GM12878 (cell line): Measurements from ENCODE around the gene SP3. TPM values are rescaled to one million over a fixed set of nuclear protein-coding genes. Genes with fewer than 3 reads are reported as not detected.

Experiments
- ATAC-seq: fragments of 200-7000 bp; cut with Tn5 transposase; 3 replicates; pipeline ENCODE4 v1.9.1; 2020; ENCODE audit warnings: mild to moderate bottlenecking, moderate library complexity
- BruUV-seq: library from RNA; stranded (reverse); fragments of 400-500 nt; replicated peaks from 2 replicates; lab custom pipeline; 2021; lab: Mats Ljungman, UMichigan
- CTCF ChIA-PET: fragments of 300-600 bp; sonication (Branson Sonifier 250); formaldehyde crosslinking; extraction: SDS; loops from one replicate; lab custom pipeline; 2021; ENCODE audit warnings: inconsistent platforms; lab: Yijun Ruan, JAX
- POLR2A ChIA-PET: fragments of 350-600 bp; formaldehyde crosslinking; extraction: SDS; loops from one replicate; lab custom pipeline; 2021; ENCODE audit warnings: inconsistent platforms; lab: Charles Lee
- RAD21 ChIA-PET: fragments of 300-600 bp; sonication (Branson Sonifier 250); formaldehyde crosslinking; loops from one replicate; lab custom pipeline; 2023; ENCODE audit warnings: antibody characterized with exemption; ENCODE audit not compliant: unreplicated experiment; lab: Charles Lee
- SMC1A ChIA-PET: fragments of 300-600 bp; sonication (Branson Sonifier 250); formaldehyde crosslinking; loops from one replicate; lab custom pipeline; 2023; ENCODE audit not compliant: unreplicated experiment, uncharacterized antibody; lab: Charles Lee
- DNase-seq: peaks from one replicate; pipeline ENCODE4 v3.0.0-alpha.2; 2011; ENCODE audit warnings: low read depth, low spot score
- FAIRE-seq: peaks from 3 replicates; lab custom pipeline; 2011; peaks lifted over from hg19 to GRCh38; lab: Jason Lieb, UNC
- H2AFZ ChIP-seq: 2 replicates; pipeline ENCODE4 v1.6.0; 2011; ENCODE audit warnings: low read depth, low read length, control low read depth; ENCODE audit not compliant: control insufficient read depth
- H3K27ac ChIP-seq: 2 replicates; pipeline ENCODE4 v1.5.1; 2011; ENCODE audit warnings: control low read depth; ENCODE audit not compliant: control insufficient read depth, insufficient read depth
- H3K27me3 ChIP-seq, 2 experiments: replicated peaks in 1 of 2; 2 replicates each; pipeline versions ENCODE4 v1.6.0 to v1.6.1; 2011; ENCODE audit warnings: low read length in 1 of 2; ENCODE audit not compliant: control insufficient read depth in 2 of 2, insufficient read depth in 2 of 2
- H3K36me3 ChIP-seq, 2 experiments: 2 replicates each; pipeline ENCODE4 v1.5.1; 2011; ENCODE audit warnings: low read length in 1 of 2; ENCODE audit not compliant: control insufficient read depth in 2 of 2, insufficient read depth in 2 of 2
- H3K4me1 ChIP-seq: 2 replicates; pipeline ENCODE4 v1.6.1; 2011; ENCODE audit warnings: mild to moderate bottlenecking, low read length, moderate library complexity, mixed read lengths; ENCODE audit not compliant: control insufficient read depth, insufficient read depth
- H3K4me2 ChIP-seq: 2 replicates; pipeline ENCODE4 v1.6.0; 2011; ENCODE audit warnings: control low read depth; ENCODE audit not compliant: control insufficient read depth, insufficient read depth
- H3K4me3 ChIP-seq: fragments of 200-600 bp; sonication (generic); 2 replicates; pipeline ENCODE4 v1.5.1; 2016
- H3K79me2 ChIP-seq: 2 replicates; pipeline ENCODE4 v1.6.0; 2011; ENCODE audit warnings: low read length; ENCODE audit not compliant: control insufficient read depth, insufficient read depth
- H3K9ac ChIP-seq: 2 replicates; pipeline ENCODE4 v1.8.0; 2011; ENCODE audit warnings: low read length, control low read depth, mixed read lengths; ENCODE audit not compliant: control insufficient read depth, insufficient read depth
- H3K9me3 ChIP-seq: replicated peaks from 3 replicates; pipeline ENCODE4 v1.5.1; 2011; ENCODE audit warnings: mild to moderate bottlenecking, low read length; ENCODE audit not compliant: control insufficient read depth, insufficient read depth
- H4K20me1 ChIP-seq: 2 replicates; pipeline ENCODE4 v1.6.0; 2011; ENCODE audit not compliant: control insufficient read depth, insufficient read depth
- CBFB ChIP-seq: IDR thresholded peaks from 2 replicates; pipeline ENCODE4 v1.6.1; 2016; ENCODE audit warnings: antibody characterized with exemption, low read depth
- CHD4 ChIP-seq: fragments of 200-600 bp; sonication (generic); IDR thresholded peaks from 2 replicates; pipeline ENCODE4 v1.6.1; 2016; ENCODE audit warnings: mild to moderate bottlenecking
- HDAC6 ChIP-seq: fragments of 200-600 bp; sonication (generic); IDR thresholded peaks from one replicate; pipeline ENCODE4 v1.8.0; 2017; ENCODE audit warnings: antibody characterized with exemption; ENCODE audit not compliant: unreplicated experiment
- HSF1 ChIP-seq: fragments of 150-350 bp; IDR thresholded peaks from 2 replicates; pipeline ENCODE4 v1.6.1; 2014; ENCODE audit warnings: mild to moderate bottlenecking, low read depth, low read length
- MTA3 ChIP-seq: IDR thresholded peaks from 2 replicates; pipeline ENCODE4 v1.6.1; 2012; ENCODE audit warnings: low read length, inconsistent platforms, borderline replicate concordance
- SMARCA5 ChIP-seq: fragments of 450-650 bp; IDR thresholded peaks from 2 replicates; pipeline ENCODE4 v1.6.1; 2017; ENCODE audit warnings: mild to moderate bottlenecking
- SPI1 ChIP-seq: IDR thresholded peaks from 2 replicates; pipeline ENCODE4 v1.6.1; 2011; ENCODE audit warnings: low read depth, mild to moderate bottlenecking, low read length, moderate library complexity, borderline replicate concordance; ENCODE audit not compliant: insufficient read depth
- SUPT20H ChIP-seq: IDR thresholded peaks from 2 replicates; pipeline ENCODE4 v1.6.1; 2011; ENCODE audit warnings: low read depth, mild to moderate bottlenecking, low read length, moderate library complexity, borderline replicate concordance; ENCODE audit not compliant: control insufficient read depth
- TBL1XR1 ChIP-seq: IDR thresholded peaks from 2 replicates; pipeline ENCODE4 v1.6.1; 2012; ENCODE audit warnings: low read depth, low read length, improper control_type of control experiment
- TCF3 ChIP-seq: IDR thresholded peaks from 2 replicates; pipeline ENCODE4 v1.6.1; 2012; ENCODE audit warnings: low read depth, mild to moderate bottlenecking, low read length, borderline replicate concordance; ENCODE audit not compliant: insufficient read depth
- TCF7 ChIP-seq: IDR thresholded peaks from 2 replicates; pipeline ENCODE4 v1.6.1; 2014; ENCODE audit warnings: antibody characterized with exemption, borderline replicate concordance
- ZBED1 ChIP-seq: IDR thresholded peaks from 2 replicates; pipeline ENCODE4 v1.6.1; 2016; ENCODE audit warnings: borderline replicate concordance
- ZNF24 ChIP-seq: fragments of 450-650 bp; IDR thresholded peaks from 2 replicates; pipeline ENCODE4 v1.6.1; 2017; ENCODE audit warnings: antibody characterized with exemption, mild to moderate bottlenecking
- WGBS: methylation state at CpG from one replicate; pipeline ENCODE4 v1.1.6; 2016; ENCODE audit warnings: low lambda C conversion rate; ENCODE audit not compliant: insufficient replicate concordance, insufficient coverage; ENCODE audit errors: missing lambda C conversion rate; 5-methylcytosine and 5-hydroxymethylcytosine counted together
- in situ Hi-C: fragments of 300-500 bp; cut with MboI; formaldehyde crosslinking; loops from 9 replicates; pipeline ENCODE4 v1.14.3; 2018; ENCODE audit warnings: mixed read lengths
- intact Hi-C: fragments of 100-400 bp; cut with micrococcal nuclease; formaldehyde crosslinking; loops from one replicate; pipeline ENCODE4 v1.14.2; 2022; ENCODE audit not compliant: unreplicated experiment
- polyA plus RNA-seq, 11 experiments: library from polyadenylated mRNA; depleted of rRNA in 4 of 11; unstranded in 6 of 11; stranded (reverse) in 5 of 11; fragments of >200 nt; fragmentation: Nextera tagmentation in 4 of 11; fragmentation: Illumina TruSeq in 1 of 11; extraction: Ambion mirVana in 4 of 11; extraction: Trizol in 1 of 11; gene quantifications; 1 replicate in 1 of 11; 2 replicates in 10 of 11; pipeline versions ENCODE4 v1.2.1 to v1.2.3, GENCODE V29; 2011 to 2016; ENCODE audit warnings: inconsistent platforms in 2 of 11, missing spikeins in 2 of 11, low read depth in 1 of 11
- total RNA-seq, 4 experiments: library from RNA; depleted of rRNA in 3 of 4; stranded (reverse); fragments of >200 nt in 3 of 4; fragmentation: Illumina TruSeq in 1 of 4; extraction: Trizol in 1 of 4; gene quantifications; 2 replicates each; pipeline versions ENCODE4 v1.2.1 to v1.2.3, GENCODE V29; 2013 to 2021

The SP3 gene
- total and polyA plus RNA-seq, 10 of the 15 experiments (the other 5 are each of a cell fraction or from before 2014, with no cell fraction given) = 9.9 to 87.6 (median 52.4) TPM

- Histone ChIP-seq H3K79me2 (no peaks in the 10 kb centered on the region), H3K27ac (no peak overlapping the region), H3K36me3 (no peaks in the 10 kb centered on the region), H3K9me3 (no peaks in the 10 kb centered on the region; the same call in 2 of the 3 replicates), H4K20me1 (no peaks in the 10 kb centered on the region), H3K4me3 (no peak overlapping the region), H2AFZ (no peak overlapping the region), H3K4me1 (no peaks in the 10 kb centered on the region), H3K27me3 (peaks cover 0 to 2% of the 10 kb centered on the region in 2 experiments; a peak in 2 of 4 replicates), H3K4me2 (no peak overlapping the region), H3K9ac (no peak overlapping the region)
- ChIA-PET RAD21 (interaction anchor here (1.1 kb wide), 1 partner anchor 30 kb away, joined by 3 read pairs; no protein-coding TSS in a partner anchor), CTCF (no interaction called here), POLR2A (no interaction called here), SMC1A (interaction anchor here (1.6 kb wide), 1 partner anchor 14 kb away, joined by 3 read pairs; no protein-coding TSS in a partner anchor)
- ATAC-seq = no peak
- no peak for DNase-seq
- FAIRE-seq = no peak
- 60% methylated on average over 3 of the region's 3 CpGs for WGBS
- TF ChIP-seq TCF3 (no peak), CBFB (no peak), ZNF24 (no peak), HSF1 (no peak), CHD4 (no peak), HDAC6 (no peak), TCF7 (no peak), SMARCA5 (no peak), SUPT20H (no peak), SPI1 (no peak), ZBED1 (no peak), TBL1XR1 (no peak), MTA3 (no peak)
- no TSS peak for BruUV-seq
- intact Hi-C loops = no loop called here
- in situ Hi-C loops = no loop called here
Measured at GRCh38 chr2:173868406-173868805, 96.8 kb downstream of the SP3 start.
